Measurements from ENCODE around the gene LGALS1.

DNA sequence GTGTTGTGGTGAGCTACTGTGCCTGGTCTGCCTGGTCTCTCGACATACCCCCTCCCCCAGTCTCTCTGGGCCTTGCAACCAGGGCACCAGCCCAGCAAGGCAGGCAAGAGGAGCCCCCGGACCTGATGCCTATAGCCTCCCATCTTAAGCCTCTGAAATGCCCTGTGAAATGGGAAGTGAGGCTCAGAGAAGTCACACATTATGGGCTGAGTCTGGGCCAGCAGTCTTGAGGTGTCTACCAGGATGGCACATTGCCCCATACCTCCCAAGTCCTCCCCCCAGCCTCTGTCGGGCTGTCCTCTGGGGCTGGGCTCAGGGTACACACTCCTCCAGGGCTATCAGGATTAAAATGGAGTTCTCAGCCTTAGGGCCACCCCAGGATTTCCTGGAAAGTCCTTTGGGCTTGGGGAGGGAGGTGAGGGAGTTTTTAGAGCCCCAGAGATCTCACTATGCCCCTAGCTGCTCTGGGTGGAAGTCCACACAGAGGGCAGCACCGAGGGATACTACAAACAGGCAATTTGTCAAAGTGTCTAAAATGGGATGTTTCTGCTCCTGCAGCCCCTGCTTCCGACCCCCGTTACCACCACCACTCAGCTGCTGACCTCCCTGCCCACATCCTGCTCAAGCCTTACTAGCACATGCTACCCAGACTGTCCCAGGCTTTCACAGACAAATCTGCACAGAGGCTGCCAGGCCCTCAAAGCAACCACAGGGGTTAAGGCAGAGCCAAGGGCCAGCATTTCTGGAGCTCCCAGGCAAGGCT is 39.1 kb upstream of the LGALS1 start:
- TF ChIP-seq RAD21 (IDR thresholded peaks at IDR 0.05) (no peak), EGR1 (IDR thresholded peaks at IDR 0.05; ENCODE audit: low read depth in 2 of 2) (no peak), SP1 (IDR thresholded peaks at IDR 0.05) (no peak), YY1 (IDR thresholded peaks at IDR 0.05) (no peak), TAF1 (conservative IDR thresholded peaks at IDR 0.05) (no peak), JUND (IDR thresholded peaks at IDR 0.05) (no peak), NR2F2 (IDR thresholded peaks at IDR 0.05) (no peak), GABPA (IDR thresholded peaks at IDR 0.05 in 1 of 2, conservative IDR thresholded peaks at IDR 0.05 in 1 of 2) (no peak)
- TF ChIP-seq, protein P1, sequence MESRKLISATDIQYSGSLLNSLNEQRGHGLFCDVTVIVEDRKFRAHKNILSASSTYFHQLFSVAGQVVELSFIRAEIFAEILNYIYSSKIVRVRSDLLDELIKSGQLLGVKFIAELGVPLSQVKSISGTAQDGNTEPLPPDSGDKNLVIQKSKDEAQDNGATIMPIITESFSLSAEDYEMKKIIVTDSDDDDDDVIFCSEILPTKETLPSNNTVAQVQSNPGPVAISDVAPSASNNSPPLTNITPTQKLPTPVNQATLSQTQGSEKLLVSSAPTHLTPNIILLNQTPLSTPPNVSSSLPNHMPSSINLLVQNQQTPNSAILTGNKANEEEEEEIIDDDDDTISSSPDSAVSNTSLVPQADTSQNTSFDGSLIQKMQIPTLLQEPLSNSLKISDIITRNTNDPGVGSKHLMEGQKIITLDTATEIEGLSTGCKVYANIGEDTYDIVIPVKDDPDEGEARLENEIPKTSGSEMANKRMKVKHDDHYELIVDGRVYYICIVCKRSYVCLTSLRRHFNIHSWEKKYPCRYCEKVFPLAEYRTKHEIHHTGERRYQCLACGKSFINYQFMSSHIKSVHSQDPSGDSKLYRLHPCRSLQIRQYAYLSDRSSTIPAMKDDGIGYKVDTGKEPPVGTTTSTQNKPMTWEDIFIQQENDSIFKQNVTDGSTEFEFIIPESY (IDR thresholded peaks at IDR 0.05): no peak
- TF ChIP-seq, protein P2, sequence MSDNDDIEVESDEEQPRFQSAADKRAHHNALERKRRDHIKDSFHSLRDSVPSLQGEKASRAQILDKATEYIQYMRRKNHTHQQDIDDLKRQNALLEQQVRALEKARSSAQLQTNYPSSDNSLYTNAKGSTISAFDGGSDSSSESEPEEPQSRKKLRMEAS (IDR thresholded peaks at IDR 0.05): no peak
- TF ChIP-seq, protein P3, sequence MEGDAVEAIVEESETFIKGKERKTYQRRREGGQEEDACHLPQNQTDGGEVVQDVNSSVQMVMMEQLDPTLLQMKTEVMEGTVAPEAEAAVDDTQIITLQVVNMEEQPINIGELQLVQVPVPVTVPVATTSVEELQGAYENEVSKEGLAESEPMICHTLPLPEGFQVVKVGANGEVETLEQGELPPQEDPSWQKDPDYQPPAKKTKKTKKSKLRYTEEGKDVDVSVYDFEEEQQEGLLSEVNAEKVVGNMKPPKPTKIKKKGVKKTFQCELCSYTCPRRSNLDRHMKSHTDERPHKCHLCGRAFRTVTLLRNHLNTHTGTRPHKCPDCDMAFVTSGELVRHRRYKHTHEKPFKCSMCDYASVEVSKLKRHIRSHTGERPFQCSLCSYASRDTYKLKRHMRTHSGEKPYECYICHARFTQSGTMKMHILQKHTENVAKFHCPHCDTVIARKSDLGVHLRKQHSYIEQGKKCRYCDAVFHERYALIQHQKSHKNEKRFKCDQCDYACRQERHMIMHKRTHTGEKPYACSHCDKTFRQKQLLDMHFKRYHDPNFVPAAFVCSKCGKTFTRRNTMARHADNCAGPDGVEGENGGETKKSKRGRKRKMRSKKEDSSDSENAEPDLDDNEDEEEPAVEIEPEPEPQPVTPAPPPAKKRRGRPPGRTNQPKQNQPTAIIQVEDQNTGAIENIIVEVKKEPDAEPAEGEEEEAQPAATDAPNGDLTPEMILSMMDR (IDR thresholded peaks at IDR 0.05; ENCODE audit: low read depth, low read length, missing input control): peak; percentile 10
- TF ChIP-seq, protein P4, sequence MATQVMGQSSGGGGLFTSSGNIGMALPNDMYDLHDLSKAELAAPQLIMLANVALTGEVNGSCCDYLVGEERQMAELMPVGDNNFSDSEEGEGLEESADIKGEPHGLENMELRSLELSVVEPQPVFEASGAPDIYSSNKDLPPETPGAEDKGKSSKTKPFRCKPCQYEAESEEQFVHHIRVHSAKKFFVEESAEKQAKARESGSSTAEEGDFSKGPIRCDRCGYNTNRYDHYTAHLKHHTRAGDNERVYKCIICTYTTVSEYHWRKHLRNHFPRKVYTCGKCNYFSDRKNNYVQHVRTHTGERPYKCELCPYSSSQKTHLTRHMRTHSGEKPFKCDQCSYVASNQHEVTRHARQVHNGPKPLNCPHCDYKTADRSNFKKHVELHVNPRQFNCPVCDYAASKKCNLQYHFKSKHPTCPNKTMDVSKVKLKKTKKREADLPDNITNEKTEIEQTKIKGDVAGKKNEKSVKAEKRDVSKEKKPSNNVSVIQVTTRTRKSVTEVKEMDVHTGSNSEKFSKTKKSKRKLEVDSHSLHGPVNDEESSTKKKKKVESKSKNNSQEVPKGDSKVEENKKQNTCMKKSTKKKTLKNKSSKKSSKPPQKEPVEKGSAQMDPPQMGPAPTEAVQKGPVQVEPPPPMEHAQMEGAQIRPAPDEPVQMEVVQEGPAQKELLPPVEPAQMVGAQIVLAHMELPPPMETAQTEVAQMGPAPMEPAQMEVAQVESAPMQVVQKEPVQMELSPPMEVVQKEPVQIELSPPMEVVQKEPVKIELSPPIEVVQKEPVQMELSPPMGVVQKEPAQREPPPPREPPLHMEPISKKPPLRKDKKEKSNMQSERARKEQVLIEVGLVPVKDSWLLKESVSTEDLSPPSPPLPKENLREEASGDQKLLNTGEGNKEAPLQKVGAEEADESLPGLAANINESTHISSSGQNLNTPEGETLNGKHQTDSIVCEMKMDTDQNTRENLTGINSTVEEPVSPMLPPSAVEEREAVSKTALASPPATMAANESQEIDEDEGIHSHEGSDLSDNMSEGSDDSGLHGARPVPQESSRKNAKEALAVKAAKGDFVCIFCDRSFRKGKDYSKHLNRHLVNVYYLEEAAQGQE (IDR thresholded peaks at IDR 0.05): no peak
- TF ChIP-seq, protein P5, sequence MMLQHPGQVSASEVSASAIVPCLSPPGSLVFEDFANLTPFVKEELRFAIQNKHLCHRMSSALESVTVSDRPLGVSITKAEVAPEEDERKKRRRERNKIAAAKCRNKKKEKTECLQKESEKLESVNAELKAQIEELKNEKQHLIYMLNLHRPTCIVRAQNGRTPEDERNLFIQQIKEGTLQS (IDR thresholded peaks at IDR 0.05): no peak
